HG02970 (cell line): ENCODE measurements around the gene FAM107A.

Experiments used
- ATAC-seq: cut with Tn5 transposase; IDR thresholded peaks from one replicate; pipeline ENCODE4 v1.9.1; 2021; ENCODE audit warnings: mild to moderate bottlenecking, moderate library complexity, moderate number of reproducible peaks; ENCODE audit not compliant: unreplicated experiment, low FRiP score

The FAM107A gene

GRCh38 chr3:58594117-58594516 is 16.9 kb upstream of the FAM107A start:
- no peak for ATAC-seq

- no peak for ATAC-seq
Measured at GRCh38 chr3:58591517-58592510, 14.6 kb upstream of the FAM107A start.

DNA sequence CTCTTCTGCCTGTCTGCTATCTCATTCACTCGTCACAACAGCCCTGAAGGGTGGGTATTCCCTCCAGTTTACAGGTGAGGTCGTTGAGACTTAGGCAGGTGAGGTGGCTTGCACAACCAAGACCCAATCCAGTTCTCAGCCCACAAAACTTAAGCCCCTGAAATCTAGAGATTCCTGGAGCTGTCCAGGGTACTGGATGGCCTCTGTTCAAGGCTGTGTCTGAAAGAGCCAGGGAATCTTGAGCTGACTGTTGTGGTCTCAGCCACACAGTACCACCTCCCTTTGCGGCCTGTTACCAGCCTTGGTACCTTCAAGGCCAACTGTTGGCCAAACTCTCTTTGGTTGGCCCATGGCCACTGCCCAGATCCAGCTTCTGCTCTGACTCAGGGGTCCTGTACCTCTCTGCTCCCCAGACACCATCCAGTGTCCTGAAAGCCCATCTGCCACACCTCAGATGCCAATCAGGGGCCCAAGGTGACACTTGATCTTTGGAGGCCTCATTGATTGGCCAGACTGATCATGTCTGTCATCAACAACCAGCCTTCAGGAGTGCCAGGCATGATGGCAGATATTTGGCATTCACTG is 10.9 kb upstream of the FAM107A start:
- no peak for ATAC-seq

GRCh38 chr3:58586776-58587192 is 9.6 kb upstream of the FAM107A start:
- ATAC-seq, result no peak

- ATAC-seq, result no peak
Measured at GRCh38 chr3:58585994-58586393, 8.8 kb upstream of the FAM107A start.

- ATAC-seq, result peak; percentile 75
Measured at GRCh38 chr3:58585005-58585786, 8.0 kb upstream of the FAM107A start.

DNA sequence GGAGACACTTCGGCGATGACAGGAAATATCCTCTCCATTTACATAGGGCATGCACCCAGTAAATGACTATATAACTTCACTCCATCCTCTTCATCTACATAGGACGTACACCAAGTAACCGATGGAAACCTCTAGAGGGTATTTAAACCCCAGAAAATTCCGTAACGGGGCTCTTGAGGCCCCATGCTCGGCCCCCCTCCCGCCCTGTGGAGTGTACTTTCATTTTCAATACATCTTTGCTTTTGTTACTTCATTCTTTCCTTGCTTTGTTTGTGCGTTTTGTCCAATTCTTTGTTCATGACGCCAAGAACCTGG is 7.5 kb upstream of the FAM107A start:
- no peak for ATAC-seq

DNA sequence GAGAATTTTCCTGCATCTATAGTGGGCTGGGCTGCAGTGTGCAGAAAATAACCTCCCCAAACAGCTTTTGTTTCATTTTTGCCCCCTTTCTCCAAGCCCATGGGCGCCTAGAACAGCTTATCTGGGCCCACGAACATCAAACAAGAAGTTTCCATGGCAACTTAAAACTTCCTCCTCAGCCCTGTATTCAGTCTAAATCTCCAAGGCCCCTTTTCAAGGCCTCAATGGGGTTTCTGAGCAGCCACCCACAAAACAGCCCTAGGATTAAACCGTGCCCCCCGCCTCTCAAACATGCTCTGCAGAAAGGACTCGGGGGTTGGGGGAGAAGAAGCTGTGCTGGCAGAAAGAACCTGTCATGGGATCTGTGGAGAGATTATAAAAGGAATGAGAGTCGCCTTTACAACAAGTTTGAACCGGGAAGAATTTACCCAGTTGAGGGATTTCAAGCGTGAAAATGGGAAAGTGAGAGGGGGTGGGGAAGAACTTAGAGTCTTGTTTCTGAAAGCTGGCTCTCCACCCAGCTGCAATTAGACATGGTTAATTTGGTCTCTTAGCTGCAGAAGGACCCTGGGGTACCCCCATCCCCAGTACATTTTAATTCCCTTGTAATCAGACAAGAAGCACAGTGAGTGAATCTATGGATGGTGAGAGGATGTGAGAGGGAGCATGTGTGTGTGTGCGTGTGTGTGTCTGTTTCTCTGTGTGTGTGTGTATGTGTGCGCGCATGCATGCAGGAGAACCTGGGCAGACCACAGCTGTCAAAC is 4.3 kb upstream of the FAM107A start:
- ATAC-seq, result no peak

DNA sequence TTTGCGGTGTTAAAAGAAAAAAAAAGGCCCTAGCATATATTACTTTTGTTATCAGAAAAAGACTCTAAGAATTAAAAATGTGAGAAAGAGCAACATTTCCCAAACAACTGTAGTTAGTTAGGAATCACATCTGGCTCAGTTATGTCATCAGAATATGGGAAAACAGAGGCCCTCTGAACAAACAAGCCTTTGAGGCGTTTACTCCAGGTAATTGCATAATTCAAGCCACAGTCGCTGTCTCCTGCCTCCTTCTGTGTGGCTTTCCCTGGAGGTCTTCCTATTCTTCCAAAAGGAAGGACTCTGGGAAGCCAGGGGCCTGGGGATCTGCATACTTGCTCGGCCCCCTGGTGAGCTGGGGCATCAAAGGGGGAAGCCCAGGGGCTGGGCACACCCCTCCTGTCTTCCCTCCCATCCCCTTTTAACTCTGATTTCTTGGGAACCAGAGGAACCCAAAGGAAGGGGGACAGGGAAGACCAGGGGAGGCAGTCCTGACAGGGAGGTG is 3.7 kb upstream of the FAM107A start:
- no peak for ATAC-seq

DNA sequence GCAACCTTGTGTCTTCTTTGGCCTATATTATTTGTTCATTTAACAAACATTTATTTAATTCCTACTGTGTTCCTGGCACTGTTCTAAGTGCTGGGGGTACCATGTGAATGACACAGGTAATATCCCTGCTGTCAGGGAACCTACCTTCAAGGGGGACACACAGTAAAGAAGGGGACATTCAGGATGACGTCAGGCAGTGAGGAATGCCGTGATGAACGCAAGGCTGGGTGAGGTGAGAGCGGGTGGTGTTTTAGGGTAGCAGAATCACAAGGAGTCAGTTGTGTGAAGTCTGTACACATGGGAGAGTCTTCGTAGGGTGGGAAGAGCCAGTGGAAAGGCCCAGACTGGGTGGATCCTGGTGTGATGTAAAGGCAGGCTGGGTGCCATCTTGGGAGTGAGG is 1.7 kb upstream of the FAM107A start:
- no peak for ATAC-seq

DNA sequence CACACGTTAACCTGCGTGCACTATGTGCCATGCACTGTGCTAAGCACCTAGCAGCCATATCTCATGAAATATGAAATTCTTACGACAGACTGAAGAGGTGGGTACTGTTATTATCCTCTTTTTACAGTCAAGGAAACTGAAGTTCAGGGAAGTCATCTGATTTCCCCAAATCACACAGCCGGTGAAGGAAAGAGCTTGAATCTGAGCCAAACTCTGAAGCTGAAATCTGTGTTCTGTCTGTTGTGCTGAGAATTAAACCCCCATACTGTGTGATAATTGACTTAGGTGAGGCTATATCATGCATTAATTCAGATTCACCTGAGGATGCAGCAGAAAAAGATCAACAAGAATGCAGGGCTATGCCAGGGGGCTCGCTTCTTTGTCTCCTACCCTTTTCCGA is 475 bp downstream of the FAM107A start:
- no peak for ATAC-seq

DNA sequence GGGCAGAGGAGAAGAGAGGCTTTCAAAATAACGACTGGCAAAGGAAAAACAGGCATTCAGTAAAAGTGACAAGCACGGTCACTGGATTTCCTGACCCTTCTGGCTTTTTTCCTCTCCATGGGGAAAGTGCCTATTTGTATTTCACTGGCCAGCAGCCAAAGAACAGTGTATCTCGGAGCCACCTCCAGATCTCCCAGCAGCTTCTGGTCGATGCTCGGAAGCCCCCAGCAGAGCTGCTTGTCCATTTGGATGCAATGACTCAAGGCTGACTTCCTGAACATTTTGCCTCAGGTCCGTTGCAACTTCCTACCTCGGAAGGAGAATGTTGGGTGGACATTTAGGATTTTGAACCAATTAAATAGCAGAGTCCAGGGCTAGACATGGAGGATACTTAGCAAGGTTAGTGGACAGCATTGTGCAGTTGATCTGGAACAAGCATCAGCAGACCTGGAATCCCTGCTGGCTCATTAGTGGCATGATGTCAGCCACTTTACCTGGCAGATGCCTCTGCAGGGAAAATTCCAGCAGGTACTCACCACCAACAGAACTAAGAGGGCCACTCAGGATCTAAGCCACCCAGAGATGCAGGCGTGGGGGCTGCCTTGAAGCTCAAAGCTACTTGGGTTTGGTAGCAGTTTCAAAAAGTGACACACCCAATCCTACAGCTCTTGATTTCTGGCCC is 1.1 kb downstream of the FAM107A start:
- no peak for ATAC-seq

- ATAC-seq, result no peak
Measured at GRCh38 chr3:58574682-58575081, 2.5 kb downstream of the FAM107A start.

DNA sequence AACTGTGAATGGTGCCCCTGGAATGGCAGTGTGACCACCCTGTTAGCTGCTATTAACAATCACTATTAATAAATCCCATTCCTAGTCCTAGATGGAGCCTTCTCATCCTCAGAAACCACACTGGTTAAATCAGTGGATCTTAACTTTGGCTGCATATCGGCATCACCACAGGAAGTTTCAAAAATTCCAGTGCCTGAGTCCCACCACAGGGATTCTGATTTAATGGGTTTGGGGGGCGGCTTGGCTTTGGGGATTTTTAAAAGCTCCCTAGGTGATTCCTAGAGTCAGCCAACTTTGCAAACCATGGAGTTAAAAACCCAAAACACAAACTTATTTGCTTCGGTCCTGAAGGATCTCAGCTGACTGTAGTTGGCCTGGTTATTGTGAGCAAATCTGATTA is 3.1 kb downstream of the FAM107A start:
- ATAC-seq, result no peak

GRCh38 chr3:58573640-58574039 is 3.6 kb downstream of the FAM107A start:
- no peak for ATAC-seq

DNA sequence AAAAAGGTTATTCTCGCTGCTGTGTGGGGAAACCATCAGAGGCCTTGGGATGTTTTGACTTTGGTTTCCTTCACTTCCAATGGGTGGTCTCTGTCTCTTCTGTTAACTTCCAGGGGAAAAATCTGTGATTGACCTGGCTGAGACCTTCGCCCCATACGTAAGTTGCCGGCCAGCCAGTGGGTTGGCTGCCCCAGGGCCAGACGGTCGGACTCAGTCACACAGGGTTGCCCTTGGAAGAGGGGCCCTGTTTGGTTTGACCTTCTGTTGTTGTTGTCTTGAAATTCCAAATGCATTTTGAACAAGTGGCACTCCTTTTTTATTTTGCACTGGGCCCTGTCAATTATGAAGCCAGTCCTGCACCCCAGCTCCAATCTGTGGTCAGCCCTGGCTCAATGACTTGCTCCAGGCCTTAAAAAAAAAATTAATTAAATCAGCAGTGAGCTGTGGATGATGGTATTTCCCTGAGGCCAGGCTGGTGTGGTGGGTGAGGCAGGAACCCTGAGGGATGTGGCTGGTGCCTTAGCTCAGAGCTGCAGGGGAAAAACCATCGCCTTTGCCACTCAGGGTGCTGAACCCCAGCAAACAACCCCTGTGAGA is 4.5 kb downstream of the FAM107A start:
- no peak for ATAC-seq

DNA sequence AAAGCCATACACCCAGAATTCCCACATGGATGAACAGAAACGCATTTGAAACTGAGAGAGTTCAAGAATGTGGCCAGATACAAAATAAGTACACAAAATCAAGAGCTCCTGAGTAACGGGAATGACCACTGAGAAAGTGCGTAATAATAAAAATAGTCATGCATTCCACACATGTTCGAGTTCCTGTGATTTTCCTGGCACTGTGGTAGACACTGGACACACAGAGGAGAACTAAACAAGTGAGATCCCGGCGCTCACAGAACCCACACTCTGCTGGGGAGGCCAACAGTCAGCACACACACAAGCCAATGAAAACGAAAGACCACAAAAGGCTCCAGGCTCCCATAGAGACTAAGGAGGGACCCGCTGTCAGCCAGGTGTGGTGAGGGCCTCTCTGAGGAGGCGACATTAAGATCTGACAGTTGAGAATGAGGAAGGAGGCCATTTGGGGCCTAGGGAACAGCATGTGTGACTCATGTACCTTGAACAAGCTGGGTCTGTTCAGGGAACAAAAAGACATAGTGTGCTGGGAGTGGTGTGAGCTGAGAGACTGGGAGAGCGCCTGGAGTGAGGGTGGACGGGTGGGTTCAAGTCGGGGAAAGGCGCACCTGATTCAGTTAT is 5.1 kb downstream of the FAM107A start:
- no peak for ATAC-seq

- ATAC-seq, result no peak
Measured at GRCh38 chr3:58570851-58571250, 6.3 kb downstream of the FAM107A start.
